ENCODE measurements around the gene ENOSF1.

- TF ChIP-seq, protein P1, sequence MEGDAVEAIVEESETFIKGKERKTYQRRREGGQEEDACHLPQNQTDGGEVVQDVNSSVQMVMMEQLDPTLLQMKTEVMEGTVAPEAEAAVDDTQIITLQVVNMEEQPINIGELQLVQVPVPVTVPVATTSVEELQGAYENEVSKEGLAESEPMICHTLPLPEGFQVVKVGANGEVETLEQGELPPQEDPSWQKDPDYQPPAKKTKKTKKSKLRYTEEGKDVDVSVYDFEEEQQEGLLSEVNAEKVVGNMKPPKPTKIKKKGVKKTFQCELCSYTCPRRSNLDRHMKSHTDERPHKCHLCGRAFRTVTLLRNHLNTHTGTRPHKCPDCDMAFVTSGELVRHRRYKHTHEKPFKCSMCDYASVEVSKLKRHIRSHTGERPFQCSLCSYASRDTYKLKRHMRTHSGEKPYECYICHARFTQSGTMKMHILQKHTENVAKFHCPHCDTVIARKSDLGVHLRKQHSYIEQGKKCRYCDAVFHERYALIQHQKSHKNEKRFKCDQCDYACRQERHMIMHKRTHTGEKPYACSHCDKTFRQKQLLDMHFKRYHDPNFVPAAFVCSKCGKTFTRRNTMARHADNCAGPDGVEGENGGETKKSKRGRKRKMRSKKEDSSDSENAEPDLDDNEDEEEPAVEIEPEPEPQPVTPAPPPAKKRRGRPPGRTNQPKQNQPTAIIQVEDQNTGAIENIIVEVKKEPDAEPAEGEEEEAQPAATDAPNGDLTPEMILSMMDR (conservative IDR thresholded peaks at IDR 0.05; ENCODE audit: low read length): no peak
- no peak for TF ChIP-seq EZH2phosphoT487 (IDR thresholded peaks at IDR 0.05; ENCODE audit: borderline replicate concordance)
These were observed 50.2 kb downstream of the ENOSF1 start for GRCh38 chr18:662197-662596.
